Measurements from ENCODE around the gene MRPL48. TPM values are rescaled to one million over a fixed set of nuclear protein-coding genes. Genes with fewer than 3 reads are reported as not detected.

The MRPL48 gene
- total RNA-seq, 1 experiment from 2014 or later: 57.7 TPM

DNA sequence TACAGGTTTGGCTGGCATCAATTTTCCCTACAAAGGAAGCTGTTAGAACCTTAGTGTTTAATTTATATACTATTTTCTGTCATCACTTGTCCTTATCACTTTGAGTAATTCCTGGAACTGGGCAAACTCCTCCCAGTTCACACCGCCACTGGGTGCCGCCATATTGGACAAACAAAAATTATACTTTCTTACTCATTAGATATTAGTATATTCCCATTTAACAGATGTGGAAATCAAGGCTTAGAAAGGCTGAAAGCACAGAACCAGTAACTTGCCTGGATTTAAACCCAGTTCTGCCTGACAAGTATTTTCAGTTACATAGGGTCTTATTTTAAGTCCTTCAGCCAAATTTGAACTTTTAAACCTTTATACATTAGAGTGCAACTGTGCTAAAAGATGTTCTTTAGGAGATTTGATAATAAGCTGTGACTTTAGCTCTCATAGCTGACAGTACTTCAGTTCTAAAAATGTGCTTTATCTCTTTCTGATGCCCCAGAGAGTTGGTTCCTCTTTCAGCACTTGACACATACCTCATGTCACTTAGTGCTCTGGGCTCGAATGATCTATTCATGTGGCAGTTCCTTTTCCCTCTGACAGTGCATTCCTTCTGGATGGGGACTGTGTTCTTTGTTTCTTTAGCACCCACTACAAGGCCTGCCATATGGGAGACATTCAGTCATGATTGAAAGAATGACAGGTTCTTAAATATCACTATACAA is 63.5 kb downstream of the MRPL48 start:
- H3K36me3 ChIP-seq (replicated peaks; ENCODE audit: control insufficient read depth, insufficient read depth, low read length): no peaks in the 10 kb centered on the region
- no peak overlapping the region for H3K4me3 ChIP-seq (ENCODE audit: insufficient read depth, low read depth, low read length)
- no peak for DNase-seq
- H3K27me3 ChIP-seq (ENCODE audit: control insufficient read depth, insufficient read depth, low read length): no peaks in the 10 kb centered on the region

DNA sequence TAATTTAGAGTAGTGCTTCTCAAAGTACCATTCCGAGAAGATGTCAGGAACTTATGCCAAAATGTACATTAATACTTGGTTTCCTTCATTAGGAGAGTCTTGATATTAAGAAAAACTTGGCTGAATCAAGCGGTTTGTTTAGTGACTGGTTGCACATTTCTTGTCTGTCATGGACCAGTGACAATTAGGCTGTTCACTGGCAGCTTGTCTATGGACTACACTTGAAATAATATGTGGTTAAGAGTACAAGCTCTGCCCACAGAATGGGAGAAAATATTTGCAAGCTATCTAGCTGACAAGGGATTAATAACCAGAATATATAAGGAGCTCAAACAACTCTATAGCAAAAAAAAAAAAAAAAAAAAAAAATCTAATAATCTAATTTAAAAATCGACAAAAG is 64.4 kb downstream of the MRPL48 start:
- DNase-seq: no peak
- no peak overlapping the region for H3K4me3 ChIP-seq (ENCODE audit: insufficient read depth, low read depth, low read length)
- H3K27me3 ChIP-seq (ENCODE audit: control insufficient read depth, insufficient read depth, low read length): no peaks in the 10 kb centered on the region
- no peaks in the 10 kb centered on the region for H3K36me3 ChIP-seq (replicated peaks; ENCODE audit: control insufficient read depth, insufficient read depth, low read length)

DNA sequence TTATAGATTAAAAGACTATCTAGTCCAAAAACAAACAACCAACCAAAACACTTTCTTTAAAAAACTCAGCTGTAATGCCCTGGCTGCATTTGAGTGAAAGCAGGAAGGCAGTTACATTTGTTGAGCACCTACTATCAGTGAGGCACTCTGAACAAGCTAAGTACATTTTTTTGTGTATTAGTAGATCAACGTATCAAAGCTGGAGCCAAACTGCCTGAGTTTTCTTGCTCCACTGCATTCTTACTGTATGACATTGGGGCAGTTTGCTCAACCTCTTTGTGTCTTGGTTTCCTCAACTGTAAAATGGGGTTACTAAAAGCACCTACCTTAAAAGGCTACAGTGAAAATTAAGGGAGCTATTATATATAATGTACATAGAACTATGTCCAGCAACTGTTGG is 67.0 kb downstream of the MRPL48 start:
- Histone ChIP-seq H3K27me3 (ENCODE audit: control insufficient read depth, insufficient read depth, low read length) (no peaks in the 10 kb centered on the region), H3K36me3 (replicated peaks; ENCODE audit: control insufficient read depth, insufficient read depth, low read length) (no peaks in the 10 kb centered on the region), H3K4me3 (ENCODE audit: insufficient read depth, low read depth, low read length) (no peak overlapping the region)
- DNase-seq: no peak

DNA sequence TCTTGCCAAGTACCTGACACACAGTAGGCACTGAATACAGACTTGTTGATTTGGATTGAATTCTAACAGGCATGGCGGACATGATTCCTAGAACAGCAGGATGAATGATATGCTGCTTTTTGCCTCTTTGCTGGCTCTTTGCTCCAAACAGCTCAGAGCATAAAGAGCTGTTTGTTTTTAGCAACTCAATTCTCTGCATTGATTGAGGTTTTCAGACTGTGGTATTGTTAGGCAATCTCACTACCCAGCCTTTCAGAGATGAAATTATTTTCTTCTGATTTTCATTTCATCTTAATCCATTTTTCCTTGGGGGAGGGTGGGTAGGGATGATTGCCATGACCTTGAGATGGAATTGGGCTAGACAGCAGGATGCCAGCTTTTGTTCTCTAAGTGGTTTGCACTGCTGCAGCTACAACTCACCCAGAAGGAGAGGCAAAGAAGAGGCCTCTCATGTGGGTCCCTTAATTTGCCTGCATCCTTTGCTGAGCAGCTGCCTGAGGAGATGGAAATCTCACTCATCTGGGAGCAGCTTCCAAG is 68.4 kb downstream of the MRPL48 start:
- peak; percentile 32 for DNase-seq
- Histone ChIP-seq H3K27me3 (ENCODE audit: control insufficient read depth, insufficient read depth, low read length) (no peaks in the 10 kb centered on the region), H3K36me3 (replicated peaks; ENCODE audit: control insufficient read depth, insufficient read depth, low read length) (no peaks in the 10 kb centered on the region), H3K4me3 (ENCODE audit: insufficient read depth, low read depth, low read length) (no peak overlapping the region)

DNA sequence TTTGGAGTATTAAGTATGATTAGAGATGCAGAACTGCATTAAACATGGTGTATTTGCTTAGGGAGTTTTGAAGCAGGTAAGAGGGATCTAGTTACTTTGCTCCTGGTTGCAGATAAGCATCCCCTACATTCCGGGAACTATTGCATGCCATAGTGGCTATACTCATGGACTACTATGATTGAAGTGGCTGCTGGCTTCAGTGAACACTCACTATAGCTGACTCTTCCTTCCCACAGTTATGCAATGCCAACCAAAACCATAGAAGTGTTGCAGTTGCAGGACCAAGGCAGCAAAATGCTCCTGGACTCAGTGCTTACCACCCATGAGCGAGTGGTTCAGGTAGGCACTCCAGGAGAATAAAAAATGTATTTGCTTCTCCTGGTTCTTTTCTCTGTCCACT is 72.0 kb downstream of the MRPL48 start:
- Histone ChIP-seq H3K27me3 (ENCODE audit: control insufficient read depth, insufficient read depth, low read length) (no peaks in the 10 kb centered on the region), H3K36me3 (replicated peaks; ENCODE audit: control insufficient read depth, insufficient read depth, low read length) (no peaks in the 10 kb centered on the region; the same call in 1 of the 2 replicates), H3K4me3 (ENCODE audit: insufficient read depth, low read depth, low read length) (no peak overlapping the region)
- no peak for DNase-seq

DNA sequence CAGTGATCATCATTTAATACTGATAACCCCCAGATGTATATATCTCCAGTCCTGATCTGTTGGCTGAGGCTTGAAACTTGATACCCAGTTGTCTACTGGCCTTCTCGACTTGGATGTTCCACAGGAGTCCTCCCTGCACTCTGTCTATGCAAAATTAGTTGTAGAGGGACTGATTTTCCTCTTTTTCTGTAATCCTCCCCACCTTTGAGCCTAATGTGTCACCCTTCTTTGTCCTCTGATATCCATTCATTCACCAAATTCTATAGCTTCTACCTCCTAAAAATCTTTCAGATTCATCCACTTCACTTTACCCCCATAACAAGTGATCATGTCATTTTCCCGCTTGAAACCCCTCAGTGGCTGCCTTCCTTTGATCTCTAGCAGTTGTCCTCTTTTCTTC is 72.5 kb downstream of the MRPL48 start:
- Histone ChIP-seq H3K4me3 (ENCODE audit: insufficient read depth, low read depth, low read length) (no peak overlapping the region), H3K36me3 (replicated peaks; ENCODE audit: control insufficient read depth, insufficient read depth, low read length) (no peaks in the 10 kb centered on the region; the same call in 1 of the 2 replicates), H3K27me3 (ENCODE audit: control insufficient read depth, insufficient read depth, low read length) (no peaks in the 10 kb centered on the region)
- DNase-seq: no peak

DNA sequence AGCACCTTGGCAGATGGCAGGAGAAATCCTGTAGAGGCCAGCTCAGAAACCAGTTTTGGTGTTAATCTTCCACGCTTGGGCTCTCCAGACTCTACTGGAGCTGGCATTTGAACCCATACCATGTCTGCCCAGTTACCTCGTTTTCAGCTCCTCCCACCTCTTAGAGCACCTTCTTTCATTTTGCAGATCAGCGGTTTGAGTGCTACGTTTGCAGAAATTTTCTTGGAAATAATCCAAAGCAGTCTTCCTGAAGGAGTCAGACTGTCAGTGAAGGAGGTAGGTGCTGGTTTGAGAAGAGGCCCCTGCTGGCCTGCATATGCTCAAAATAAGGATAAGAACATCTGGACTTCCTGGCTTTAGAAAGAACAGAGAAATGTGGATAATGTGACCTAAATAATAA is 75.3 kb downstream of the MRPL48 start:
- no peak for DNase-seq
- no peaks in the 10 kb centered on the region for H3K27me3 ChIP-seq (ENCODE audit: control insufficient read depth, insufficient read depth, low read length)
- no peak overlapping the region for H3K4me3 ChIP-seq (ENCODE audit: insufficient read depth, low read depth, low read length)

DNA sequence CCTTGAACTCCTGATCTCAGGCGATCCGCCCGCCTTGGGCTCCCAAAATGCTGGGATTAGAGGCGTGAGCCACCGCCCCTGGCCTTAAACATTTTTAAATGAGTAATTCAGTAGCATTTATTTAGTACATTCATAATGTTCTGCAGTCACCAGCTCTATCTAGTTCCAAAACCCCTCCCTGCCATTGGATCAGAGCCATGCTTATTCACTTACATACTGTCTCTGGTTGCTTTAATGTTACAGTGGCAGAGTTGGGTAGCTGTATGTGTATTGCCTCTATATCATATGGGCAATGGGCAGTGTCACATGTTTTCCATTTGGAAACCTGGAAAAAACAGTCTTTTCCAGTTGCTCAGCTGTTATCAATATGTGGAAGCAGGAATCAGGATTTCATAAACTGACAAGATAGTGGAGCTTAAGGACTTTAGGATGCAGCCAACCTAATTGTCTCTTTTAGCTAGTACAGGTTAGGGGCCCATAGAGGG is 78.5 kb downstream of the MRPL48 start:
- no peak for DNase-seq
- no peaks in the 10 kb centered on the region; the same call in 1 of the 2 replicates for H3K36me3 ChIP-seq (replicated peaks; ENCODE audit: control insufficient read depth, insufficient read depth, low read length)
- no peaks in the 10 kb centered on the region for H3K27me3 ChIP-seq (ENCODE audit: control insufficient read depth, insufficient read depth, low read length)
- no peak overlapping the region for H3K4me3 ChIP-seq (ENCODE audit: insufficient read depth, low read depth, low read length)

More for the DNA sequence above, 75.3 kb downstream of the MRPL48 start:
- no peaks in the 10 kb centered on the region; the same call in 1 of the 2 replicates for H3K36me3 ChIP-seq (replicated peaks; ENCODE audit: control insufficient read depth, insufficient read depth, low read length)

DNA sequence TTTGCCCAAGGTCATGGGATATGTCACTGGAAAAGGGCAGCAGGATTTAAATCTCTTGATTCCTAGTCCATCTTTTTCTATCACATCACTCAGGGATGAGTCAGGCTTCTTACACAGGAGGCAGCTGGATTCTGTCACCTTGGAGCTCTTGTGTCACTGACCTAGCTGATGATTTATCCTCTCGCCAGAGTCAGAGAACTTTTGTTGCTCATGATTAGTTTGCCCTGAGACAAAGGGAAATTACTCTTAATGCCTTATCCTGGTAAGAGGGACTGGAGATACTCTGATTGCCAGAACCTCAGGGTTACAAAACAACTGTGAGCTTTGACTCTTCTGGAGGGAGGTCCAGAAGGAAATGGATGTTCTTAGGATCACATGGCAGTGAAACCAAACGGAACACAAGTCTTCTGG is 78.9 kb downstream of the MRPL48 start:
- no peak for DNase-seq
- no peak overlapping the region for H3K4me3 ChIP-seq (ENCODE audit: insufficient read depth, low read depth, low read length)
- H3K36me3 ChIP-seq (replicated peaks; ENCODE audit: control insufficient read depth, insufficient read depth, low read length): peaks cover 3% of the 10 kb centered on the region
- no peaks in the 10 kb centered on the region for H3K27me3 ChIP-seq (ENCODE audit: control insufficient read depth, insufficient read depth, low read length)

DNA sequence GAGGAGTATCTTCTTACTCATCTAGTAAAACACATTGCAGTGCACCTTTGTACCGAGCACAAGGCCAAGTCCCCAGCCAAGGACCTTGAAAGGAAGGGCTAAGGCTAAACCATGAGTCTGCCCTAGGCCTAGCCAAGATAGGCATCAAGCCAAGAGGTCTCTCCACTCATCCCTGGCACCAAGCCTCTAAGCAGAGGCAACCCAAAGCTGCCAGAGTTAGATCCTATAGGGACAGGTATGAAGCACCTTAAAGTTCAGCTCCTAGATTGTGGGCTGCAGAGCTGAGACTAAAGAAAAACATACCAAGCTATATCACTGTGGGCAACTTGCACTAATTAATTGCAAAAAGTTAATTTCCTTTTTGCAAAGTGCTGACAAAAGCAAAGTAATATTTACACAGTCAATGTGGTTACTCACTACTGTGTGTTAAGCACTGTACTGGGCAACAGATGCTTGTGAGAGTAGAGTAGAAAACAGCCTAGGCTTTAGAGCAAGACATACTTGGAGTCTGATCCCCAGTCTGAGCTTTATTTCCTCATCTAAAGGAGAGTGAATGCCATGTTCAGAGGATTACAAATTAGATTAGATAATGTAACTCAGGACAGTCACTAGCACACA is 81.8 kb downstream of the MRPL48 start:
- no peak for DNase-seq
- Histone ChIP-seq H3K4me3 (ENCODE audit: insufficient read depth, low read depth, low read length) (no peak overlapping the region), H3K36me3 (replicated peaks; ENCODE audit: control insufficient read depth, insufficient read depth, low read length) (peaks cover 14% of the 10 kb centered on the region), H3K27me3 (ENCODE audit: control insufficient read depth, insufficient read depth, low read length) (no peaks in the 10 kb centered on the region)

DNA sequence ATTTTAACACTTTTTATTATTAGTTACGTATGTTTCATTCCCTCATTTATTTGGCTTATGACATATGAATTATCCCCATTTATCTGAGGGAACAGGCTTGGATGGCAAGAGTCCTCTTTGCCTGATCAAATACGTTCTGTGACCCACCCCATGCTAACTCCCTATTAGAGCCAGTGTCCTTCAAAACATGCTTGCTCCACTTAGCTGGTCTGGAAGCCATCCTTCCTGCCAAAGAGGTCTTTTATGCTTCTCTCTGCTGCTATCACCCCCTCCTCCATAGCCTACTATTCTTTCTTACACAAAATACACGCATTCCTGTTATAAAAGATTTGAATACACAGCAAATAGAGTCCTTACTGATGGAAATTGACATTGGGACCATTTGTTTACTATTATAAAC is 82.6 kb downstream of the MRPL48 start:
- Histone ChIP-seq H3K4me3 (ENCODE audit: insufficient read depth, low read depth, low read length) (no peak overlapping the region), H3K36me3 (replicated peaks; ENCODE audit: control insufficient read depth, insufficient read depth, low read length) (peaks cover 15% of the 10 kb centered on the region), H3K27me3 (ENCODE audit: control insufficient read depth, insufficient read depth, low read length) (no peaks in the 10 kb centered on the region)
- DNase-seq: no peak

DNA sequence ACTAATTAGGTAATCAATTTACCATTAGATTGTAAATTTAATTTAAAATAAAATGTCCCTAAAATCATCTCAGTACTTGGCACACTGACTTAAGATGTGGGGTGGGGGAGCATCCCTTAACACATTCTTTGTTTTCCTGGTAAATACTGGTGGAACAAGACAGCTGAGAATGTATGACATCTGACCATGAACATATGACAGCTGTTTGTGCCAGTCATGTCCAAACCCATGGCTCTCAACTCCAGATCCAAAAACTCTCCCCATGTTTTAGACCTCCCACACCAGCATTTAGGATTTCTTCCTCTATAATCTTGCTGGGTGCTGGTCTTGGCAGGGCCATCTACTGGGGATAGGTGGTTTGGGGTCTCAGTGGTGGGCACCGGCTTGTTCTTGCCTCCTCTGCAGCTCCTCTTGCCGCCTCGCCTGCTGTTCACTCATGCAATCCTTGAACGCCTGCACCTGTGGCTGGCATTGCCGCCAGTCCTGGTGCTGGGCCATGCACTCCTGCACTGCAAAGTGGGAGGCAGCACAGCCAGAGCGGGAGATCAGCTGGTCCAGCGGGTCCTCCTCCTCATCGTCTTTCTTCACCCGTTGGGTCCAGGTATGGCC is 85.2 kb downstream of the MRPL48 start:
- H3K27me3 ChIP-seq (ENCODE audit: control insufficient read depth, insufficient read depth, low read length): no peaks in the 10 kb centered on the region
- DNase-seq: no peak
- peaks cover 15% of the 10 kb centered on the region for H3K36me3 ChIP-seq (replicated peaks; ENCODE audit: control insufficient read depth, insufficient read depth, low read length)
- no peak overlapping the region for H3K4me3 ChIP-seq (ENCODE audit: insufficient read depth, low read depth, low read length)

DNA sequence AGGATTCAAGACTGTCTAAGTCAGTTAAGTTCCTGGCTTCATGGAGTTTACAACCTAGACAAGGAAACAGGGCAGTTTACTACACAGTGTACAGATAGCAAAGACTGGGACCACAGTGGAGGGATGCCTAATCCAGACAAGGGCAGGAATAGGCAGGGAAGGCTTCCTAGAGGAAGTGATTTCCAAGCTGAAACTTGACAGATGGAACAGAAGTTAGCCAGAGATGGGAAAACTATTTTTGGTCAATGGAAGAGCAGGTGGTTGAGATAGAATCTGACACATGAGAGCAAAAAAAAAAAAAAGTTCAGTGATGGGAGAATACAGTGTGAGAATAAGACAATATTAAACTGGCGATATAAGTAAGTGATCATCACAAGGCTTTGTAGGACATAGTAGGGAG is 87.7 kb downstream of the MRPL48 start:
- Histone ChIP-seq H3K36me3 (replicated peaks; ENCODE audit: control insufficient read depth, insufficient read depth, low read length) (peaks cover 15% of the 10 kb centered on the region), H3K4me3 (ENCODE audit: insufficient read depth, low read depth, low read length) (peak overlapping the region; percentile 90; the same call in 1 of the 2 replicates), H3K27me3 (ENCODE audit: control insufficient read depth, insufficient read depth, low read length) (no peaks in the 10 kb centered on the region)
- DNase-seq: no peak

DNA sequence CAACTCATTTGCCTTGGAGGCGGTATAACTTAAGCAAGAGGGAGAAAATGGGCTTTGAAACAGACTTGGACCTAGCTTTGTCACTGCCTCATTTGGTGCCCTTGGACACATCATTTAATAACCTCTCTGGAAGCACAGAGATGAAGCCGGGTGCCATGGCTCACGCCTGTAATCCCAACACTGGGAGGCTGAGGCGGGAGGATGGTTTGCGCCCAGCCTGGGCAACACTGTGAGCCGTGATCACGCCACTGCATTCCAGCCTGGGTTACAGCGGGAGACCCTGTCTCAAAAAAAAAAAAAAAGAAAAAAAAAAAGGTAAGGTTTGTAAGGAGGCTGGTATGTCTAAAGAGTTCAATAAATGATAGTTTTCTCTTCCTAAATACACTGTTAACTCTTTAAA is 88.2 kb downstream of the MRPL48 start:
- DNase-seq: no peak

More for the DNA sequence above, 88.2 kb downstream of the MRPL48 start:
- Histone ChIP-seq H3K36me3 (replicated peaks; ENCODE audit: control insufficient read depth, insufficient read depth, low read length) (peaks cover 15% of the 10 kb centered on the region), H3K4me3 (ENCODE audit: insufficient read depth, low read depth, low read length) (peak overlapping the region; percentile 90), H3K27me3 (ENCODE audit: control insufficient read depth, insufficient read depth, low read length) (no peaks in the 10 kb centered on the region)

Measured in H7 (cell line).